Mammary epithelial cell (primary cell): ENCODE measurements around the gene ARHGAP26.

Experiments
- CTCF ChIP-seq, 2 donors: IDR thresholded peaks in 1 of 2; conservative IDR thresholded peaks in 1 of 2; 2 replicates each; pipeline ENCODE4 v1.5.1; 2011 to 2012; ENCODE audit warnings: inconsistent platforms in 2 of 2, low read length in 2 of 2, mild to moderate bottlenecking in 2 of 2, control low read depth in 1 of 2, low read depth in 1 of 2; ENCODE audit not compliant: insufficient read depth in 1 of 2; ENCODE audit errors: extremely low read depth in 1 of 2
- EZH2 ChIP-seq: IDR thresholded peaks from 2 replicates; pipeline ENCODE4 v1.6.1; 2012; ENCODE audit warnings: low read length, inconsistent platforms, borderline replicate concordance

- no peak for TF ChIP-seq CTCF (conservative IDR thresholded peaks at IDR 0.05 in 1 of 2, IDR thresholded peaks at IDR 0.05 in 1 of 2; ENCODE audit: extremely low read depth in 1 of 2, insufficient read depth in 1 of 2, low read depth in 1 of 2, low read length in 2 of 2)
- TF ChIP-seq EZH2: no peak
Measured at GRCh38 chr5:142958944-142959682, 188.9 kb downstream of the ARHGAP26 start.
